K562 (cell line): ENCODE data around the gene WDR13. TPM values are rescaled to one million over a fixed set of nuclear protein-coding genes. Genes with fewer than 3 reads are reported as not detected.
A peak's percentile ranks its signal among the peaks of the same experiment; 100 is the strongest.

Experiments
- ATF6 ChIP-seq: sonication (generic); formaldehyde crosslinking; IDR thresholded peaks from 2 replicates; pipeline ENCODE4 v1.4.0; 2020; ENCODE audit warnings: mild to moderate bottlenecking, missing genetic modification reagents
- EP400 ChIP-seq: fragments of 450-650 bp; IDR thresholded peaks from 2 replicates; pipeline ENCODE4 v1.6.1; 2017; ENCODE audit warnings: antibody characterized with exemption, mild to moderate bottlenecking, moderate library complexity
- GABPB2 ChIP-seq: fragments of 250-450 bp; sonication (Bioruptor Pico); conservative IDR thresholded peaks from 2 replicates; pipeline ENCODE4 v1.5.1; 2021; ENCODE audit warnings: mild to moderate bottlenecking
- GATAD2A ChIP-seq: fragments of 450-650 bp; IDR thresholded peaks from 2 replicates; pipeline ENCODE4 v1.6.1; 2017
- NCOA1 ChIP-seq: fragments of 450-650 bp; IDR thresholded peaks from 2 replicates; pipeline ENCODE4 v1.6.1; 2016; ENCODE audit warnings: low read depth
- NR1H2 ChIP-seq: sonication (generic); formaldehyde crosslinking; IDR thresholded peaks from 2 replicates; pipeline ENCODE4 v1.4.0; 2020; ENCODE audit warnings: mild to moderate bottlenecking, missing genetic modification reagents
- PHF21A ChIP-seq: fragments of 450-650 bp; IDR thresholded peaks from 2 replicates; pipeline ENCODE4 v1.6.1; 2017; ENCODE audit warnings: low read depth, borderline replicate concordance
- POLR2B ChIP-seq: fragments of 450-650 bp; IDR thresholded peaks from 2 replicates; pipeline ENCODE4 v1.6.1; 2018; ENCODE audit warnings: low read depth; ENCODE audit not compliant: partially characterized antibody
- SIRT6 ChIP-seq: IDR thresholded peaks from one replicate; pipeline ENCODE4 v1.6.1; 2012; ENCODE audit warnings: low read depth, mild to moderate bottlenecking, control low read depth, inconsistent platforms, low read length, moderate library complexity
- SP1 ChIP-seq: sonication (generic); formaldehyde crosslinking; IDR thresholded peaks from 2 replicates; pipeline ENCODE4 v1.8.1; 2022; ENCODE audit warnings: mild to moderate bottlenecking, missing genetic modification reagents
- TGIF2 ChIP-seq: sonication (generic); formaldehyde crosslinking; IDR thresholded peaks from 2 replicates; pipeline ENCODE4 v1.8.1; 2022; ENCODE audit warnings: mild to moderate bottlenecking, missing genetic modification reagents, moderate library complexity
- ZBTB43 ChIP-seq: sonication (generic); formaldehyde crosslinking; IDR thresholded peaks from 2 replicates; pipeline ENCODE4 v1.8.0; 2023; ENCODE audit warnings: mild to moderate bottlenecking, missing genetic modification reagents
- ZFP36 ChIP-seq: fragments of 150-350 bp; IDR thresholded peaks from 2 replicates; pipeline ENCODE4 v1.6.1; 2018; ENCODE audit warnings: low read length, low read depth; ENCODE audit not compliant: partially characterized antibody
- ZNF280B ChIP-seq: fragments of 250-450 bp; sonication (Bioruptor Pico); IDR thresholded peaks from 2 replicates; pipeline ENCODE4 v1.5.1; 2021; ENCODE audit warnings: mild to moderate bottlenecking
- ZNF431 ChIP-seq: sonication (generic); formaldehyde crosslinking; IDR thresholded peaks from 2 replicates; pipeline ENCODE4 v1.8.0; 2022; ENCODE audit warnings: mild to moderate bottlenecking, missing genetic modification reagents
- ZNF639 ChIP-seq, 2 experiments: fragments of 200-800 bp in 1 of 2; sonication (Bioruptor generic) in 1 of 2; sonication (generic) in 1 of 2; formaldehyde crosslinking in 1 of 2; IDR thresholded peaks in 1 of 2; conservative IDR thresholded peaks in 1 of 2; 2 replicates each; pipeline versions ENCODE4 v1.5.0 to v1.6.1; 2016 to 2020; ENCODE audit warnings: missing compliant biosample characterization in 1 of 2, missing genetic modification characterization in 1 of 2, missing genetic modification reagents in 1 of 2
- ZNF655 ChIP-seq: fragments of 250-450 bp; sonication (Bioruptor Pico); IDR thresholded peaks from 2 replicates; pipeline ENCODE4 v1.5.0; 2021
- ZNF740 ChIP-seq, 3 experiments: fragments of 200-800 bp in 1 of 3; sonication (Bioruptor generic) in 1 of 3; sonication (generic) in 1 of 3; formaldehyde crosslinking in 1 of 3; IDR thresholded peaks; 2 replicates each; pipeline versions ENCODE4 v1.6.1 to v1.8.0; 2016 to 2022; ENCODE audit warnings: mild to moderate bottlenecking in 2 of 3, missing compliant biosample characterization in 2 of 3, missing genetic modification characterization in 2 of 3, missing genetic modification reagents in 1 of 3
- ZNF77 ChIP-seq: fragments of 250-450 bp; sonication (Bioruptor Pico); IDR thresholded peaks from 2 replicates; pipeline ENCODE4 v1.5.0; 2020
- polyA plus RNA-seq, 8 experiments: library from polyadenylated mRNA; depleted of rRNA in 4 of 8; stranded (reverse) in 5 of 8; unstranded in 3 of 8; fragments of >200 nt; fragmentation: Nextera tagmentation in 2 of 8; fragmentation: Illumina TruSeq in 1 of 8; extraction: Ambion mirVana in 2 of 8; extraction: Trizol in 1 of 8; gene quantifications; 2 replicates each; pipeline versions ENCODE4 v1.2.1 to v1.2.3, GENCODE V29; 2011 to 2014; ENCODE audit warnings: inconsistent platforms in 1 of 8, missing spikeins in 1 of 8
- total RNA-seq, 7 experiments: library from RNA; depleted of rRNA in 6 of 7; stranded (reverse); fragments of >200 nt in 6 of 7; fragmentation: Illumina TruSeq in 2 of 7; extraction: Trizol in 2 of 7; gene quantifications; 2 replicates each; pipeline versions ENCODE4 v1.2.1 to v1.2.3, GENCODE V29; 2011 to 2021; ENCODE audit warnings: low replicate concordance in 1 of 7

The WDR13 gene
- total and polyA plus RNA-seq, 9 of the 15 experiments (the other 6 are each of a cell fraction or from before 2014, with no cell fraction given), result 7.4 to 70.5 (median 31.4) TPM

GRCh38 chrX:48631376-48632090 is 34.2 kb downstream of the WDR13 start (continued):
- no peak for TF ChIP-seq ZFP36
- no peak for TF ChIP-seq POLR2B
- TF ChIP-seq ZNF655, result no peak
- no peak for TF ChIP-seq ZNF639 (CRISPR knock-in tag; conservative IDR thresholded peaks at IDR 0.05 in 1 of 2, IDR thresholded peaks at IDR 0.05 in 1 of 2)
- no peak for TF ChIP-seq TGIF2
- peak; percentile 69 for TF ChIP-seq SP1
- TF ChIP-seq ZNF77 (CRISPR knock-in tag), result no peak
- no peak for TF ChIP-seq ZNF740 (CRISPR knock-in tag; IDR thresholded peaks at IDR 0.05)
- no peak for TF ChIP-seq ZNF740 (tag; IDR thresholded peaks at IDR 0.05)
- TF ChIP-seq NCOA1, result no peak
- no peak for TF ChIP-seq PHF21A
- TF ChIP-seq ZBTB43 (CRISPR knock-in tag), result no peak
- no peak for TF ChIP-seq ZNF431 (CRISPR knock-in tag)
- no peak for TF ChIP-seq ZNF280B
- no peak for TF ChIP-seq GATAD2A
- no peak for TF ChIP-seq NR1H2 (CRISPR knock-in tag)
- no peak for TF ChIP-seq ATF6 (CRISPR knock-in tag)
- no peak for TF ChIP-seq SIRT6
- peak; percentile 39 for TF ChIP-seq EP400
- TF ChIP-seq GABPB2 (CRISPR knock-in tag), result no peak
